IMR-90 (cell line): Measurements from ENCODE around the gene ZNF574. TPM values are rescaled to one million over a fixed set of nuclear protein-coding genes. Genes with fewer than 3 reads are reported as not detected.
A peak's percentile ranks its signal among the peaks of the same experiment; 100 is the strongest.

ENCODE experiments used
- ATAC-seq: fragments of 200-7000 bp; cut with Tn5 transposase; 2 replicates; pipeline ENCODE4 v1.9.1; 2020; ENCODE audit warnings: low read depth, mild to moderate bottlenecking, moderate library complexity
- BruUV-seq: library from RNA; stranded (reverse); fragments of 400-500 nt; replicated peaks from 2 replicates; lab custom pipeline; 2021; lab: Mats Ljungman, UMichigan
- CTCF ChIA-PET: fragments of 300-600 bp; formaldehyde crosslinking; extraction: SDS; loops from one replicate; lab custom pipeline; 2021; ENCODE audit warnings: antibody characterized with exemption; lab: Yijun Ruan, JAX
- POLR2A ChIA-PET: fragments of 300-600 bp; sonication (Branson Sonifier 250); formaldehyde crosslinking; loops from one replicate; lab custom pipeline; 2022; ENCODE audit warnings: antibody characterized with exemption; ENCODE audit not compliant: unreplicated experiment; lab: Charles Lee
- DNase-seq: peaks from one replicate; pipeline ENCODE4 v3.0.0; 2013
- H2AFZ ChIP-seq: replicated peaks from 2 replicates; pipeline ENCODE3; 2013; ENCODE audit warnings: low read length, mild to moderate bottlenecking; ENCODE audit not compliant: poor library complexity
- H2AK5ac ChIP-seq: 2 replicates; pipeline ENCODE4 v1.6.1; 2013; ENCODE audit warnings: low read depth, low read length, inconsistent platforms
- H2AK9ac ChIP-seq: replicated peaks from 2 replicates; pipeline ENCODE3; 2013; ENCODE audit warnings: mild to moderate bottlenecking, low read depth, low read length, moderate library complexity; ENCODE audit not compliant: poor library complexity
- H2BK120ac ChIP-seq: 2 replicates; pipeline ENCODE4 v1.6.1; 2013; ENCODE audit warnings: low read depth, low read length, inconsistent platforms
- H2BK15ac ChIP-seq: 3 replicates; pipeline ENCODE4 v1.6.1; 2013; ENCODE audit warnings: low read depth, low read length, inconsistent platforms
- H2BK20ac ChIP-seq: 2 replicates; pipeline ENCODE4 v1.6.1; 2013; ENCODE audit warnings: low read depth, mild to moderate bottlenecking, inconsistent platforms, low read length, moderate library complexity
- H2BK5ac ChIP-seq: 2 replicates; pipeline ENCODE4 v1.6.1; 2013; ENCODE audit warnings: mild to moderate bottlenecking, low read depth, low read length, inconsistent platforms; ENCODE audit not compliant: poor library complexity, severe bottlenecking
- H3K14ac ChIP-seq: replicated peaks from 2 replicates; pipeline ENCODE4 v1.6.1; 2013; ENCODE audit warnings: low read depth, low read length, inconsistent platforms
- H3K18ac ChIP-seq: 2 replicates; pipeline ENCODE4 v1.6.1; 2013; ENCODE audit warnings: low read depth, low read length, control low read depth
- H3K23ac ChIP-seq: 2 replicates; pipeline ENCODE4 v1.6.1; 2013; ENCODE audit warnings: low read depth, low read length, inconsistent platforms
- H3K27ac ChIP-seq: 2 replicates; pipeline ENCODE4 v1.5.1; 2013; ENCODE audit warnings: mild to moderate bottlenecking, control low read depth, low read length; ENCODE audit not compliant: insufficient read depth
- H3K27me3 ChIP-seq: 2 replicates; pipeline ENCODE4 v1.6.1; 2013; ENCODE audit warnings: low read length; ENCODE audit not compliant: control insufficient read depth, insufficient read depth
- H3K36me3 ChIP-seq: 2 replicates; pipeline ENCODE4 v1.6.1; 2013; ENCODE audit warnings: low read length, mixed read lengths; ENCODE audit not compliant: control insufficient read depth, insufficient read depth
- H3K4ac ChIP-seq: 2 replicates; pipeline ENCODE4 v1.6.1; 2013; ENCODE audit warnings: low read depth, low read length, inconsistent platforms
- H3K4me1 ChIP-seq: 2 replicates; pipeline ENCODE4 v1.6.1; 2013; ENCODE audit warnings: low read length, mixed read lengths; ENCODE audit not compliant: control insufficient read depth, insufficient read depth
- H3K4me2 ChIP-seq: 2 replicates; pipeline ENCODE4 v1.6.1; 2013; ENCODE audit warnings: low read depth, mild to moderate bottlenecking, control low read depth, low read length, moderate library complexity
- H3K4me3 ChIP-seq: 2 replicates; pipeline ENCODE4 v1.5.1; 2013; ENCODE audit warnings: low read depth, mild to moderate bottlenecking, control low read depth, low read length, moderate library complexity; ENCODE audit not compliant: insufficient read depth
- H3K56ac ChIP-seq: 2 replicates; pipeline ENCODE4 v1.6.1; 2013; ENCODE audit warnings: low read length, inconsistent platforms; ENCODE audit not compliant: insufficient read depth; ENCODE audit errors: extremely low read depth
- H3K79me1 ChIP-seq, 2 experiments: 2 replicates each; pipeline ENCODE4 v1.6.1; 2013; ENCODE audit warnings: low read length in 2 of 2, inconsistent platforms in 1 of 2, low read depth in 1 of 2
- H3K9ac ChIP-seq: 2 replicates; pipeline ENCODE4 v1.6.1; 2013; ENCODE audit warnings: low read depth, low read length, control low read depth
- H3K9me1 ChIP-seq: 2 replicates; pipeline ENCODE4 v1.6.1; 2013; ENCODE audit warnings: low read length, inconsistent platforms; ENCODE audit not compliant: insufficient read depth
- H3K9me3 ChIP-seq: 2 replicates; pipeline ENCODE4 v1.6.1; 2013; ENCODE audit warnings: low read length; ENCODE audit not compliant: control insufficient read depth, insufficient read depth
- H4K20me1 ChIP-seq: 2 replicates; pipeline ENCODE4 v1.6.1; 2013; ENCODE audit warnings: low read length, inconsistent platforms; ENCODE audit not compliant: insufficient read depth
- H4K5ac ChIP-seq: 2 replicates; pipeline ENCODE4 v1.6.1; 2013; ENCODE audit warnings: mild to moderate bottlenecking, low read depth, low read length, control low read depth
- H4K8ac ChIP-seq, 2 experiments: 2 replicates each; pipeline ENCODE4 v1.6.1; 2013; ENCODE audit warnings: low read depth in 2 of 2, low read length in 2 of 2, control low read depth in 1 of 2, inconsistent platforms in 1 of 2
- H4K91ac ChIP-seq: 2 replicates; pipeline ENCODE4 v1.6.1; 2013; ENCODE audit warnings: low read depth, low read length, inconsistent platforms; ENCODE audit not compliant: insufficient read depth
- MXI1 ChIP-seq: IDR thresholded peaks from 2 replicates; pipeline ENCODE4 v1.6.1; 2012; ENCODE audit warnings: low read depth, mild to moderate bottlenecking, low read length, moderate library complexity, borderline replicate concordance
- NFE2L2 ChIP-seq: fragments of 150-350 bp; IDR thresholded peaks from 2 replicates; pipeline ENCODE4 v1.6.1; 2016; ENCODE audit warnings: low read depth, mild to moderate bottlenecking, low read length
- POLR2A ChIP-seq: IDR thresholded peaks from 2 replicates; pipeline ENCODE4 v1.6.1; 2012; ENCODE audit warnings: mild to moderate bottlenecking, low read depth, low read length
- RFX5 ChIP-seq: IDR thresholded peaks from 2 replicates; pipeline ENCODE4 v1.8.0; 2012; ENCODE audit warnings: low read depth, mild to moderate bottlenecking, low read length, moderate library complexity
- SMC3 ChIP-seq: fragments of 150-350 bp; IDR thresholded peaks from 2 replicates; pipeline ENCODE4 v1.6.1; 2016; ENCODE audit warnings: low read depth, mild to moderate bottlenecking, antibody characterized with exemption, low read length, moderate library complexity
- WGBS, 2 experiments: methylation state at CpG; one replicate each; pipeline versions ENCODE4 v1.1.5 to v1.1.7; 2013; ENCODE audit warnings: missing lambda C conversion rate in 2 of 2; ENCODE audit not compliant: insufficient read length in 1 of 2; ENCODE audit errors: extremely low coverage in 2 of 2; 5-methylcytosine and 5-hydroxymethylcytosine counted together
- dilution Hi-C: fragments of 300-500 bp; cut with HindIII; formaldehyde crosslinking; loops from one replicate; pipeline ENCODE4 v1.14.3; 2018; ENCODE audit warnings: low sequenced_read_pairs; ENCODE audit not compliant: unreplicated experiment
- in situ Hi-C: fragments of 300-500 bp; cut with MboI; formaldehyde crosslinking; loops from 3 replicates; pipeline ENCODE4 v1.14.3; 2019; ENCODE audit warnings: low sequenced_read_pairs, inconsistent platforms, mixed read lengths
- intact Hi-C: fragments of 100-400 bp; cut with micrococcal nuclease; formaldehyde crosslinking; loops from 2 replicates; pipeline ENCODE4 v1.10.0; 2022
- polyA plus RNA-seq, 3 experiments: library from polyadenylated mRNA; depleted of rRNA; stranded (reverse); fragments of >200 nt; gene quantifications; 2 replicates each; pipeline ENCODE4 v1.2.3, GENCODE V29; 2012; ENCODE audit warnings: low replicate concordance in 1 of 3
- total RNA-seq: library from RNA; depleted of rRNA; stranded (reverse); fragments of >200 nt; gene quantifications from 2 replicates; pipeline ENCODE4 v1.2.3, GENCODE V29; 2012
- TF ChIP-seq, protein P1 (sequence below): fragments of 150-350 bp; IDR thresholded peaks from 2 replicates; pipeline ENCODE4 v1.6.1; 2017; ENCODE audit warnings: mild to moderate bottlenecking, antibody characterized with exemption, low read length, low read depth

ZNF574 gene
- total and polyA plus RNA-seq, 2 of the 4 experiments (the other 2 are of a cell fraction): 8.1 to 14.1 TPM

DNA sequence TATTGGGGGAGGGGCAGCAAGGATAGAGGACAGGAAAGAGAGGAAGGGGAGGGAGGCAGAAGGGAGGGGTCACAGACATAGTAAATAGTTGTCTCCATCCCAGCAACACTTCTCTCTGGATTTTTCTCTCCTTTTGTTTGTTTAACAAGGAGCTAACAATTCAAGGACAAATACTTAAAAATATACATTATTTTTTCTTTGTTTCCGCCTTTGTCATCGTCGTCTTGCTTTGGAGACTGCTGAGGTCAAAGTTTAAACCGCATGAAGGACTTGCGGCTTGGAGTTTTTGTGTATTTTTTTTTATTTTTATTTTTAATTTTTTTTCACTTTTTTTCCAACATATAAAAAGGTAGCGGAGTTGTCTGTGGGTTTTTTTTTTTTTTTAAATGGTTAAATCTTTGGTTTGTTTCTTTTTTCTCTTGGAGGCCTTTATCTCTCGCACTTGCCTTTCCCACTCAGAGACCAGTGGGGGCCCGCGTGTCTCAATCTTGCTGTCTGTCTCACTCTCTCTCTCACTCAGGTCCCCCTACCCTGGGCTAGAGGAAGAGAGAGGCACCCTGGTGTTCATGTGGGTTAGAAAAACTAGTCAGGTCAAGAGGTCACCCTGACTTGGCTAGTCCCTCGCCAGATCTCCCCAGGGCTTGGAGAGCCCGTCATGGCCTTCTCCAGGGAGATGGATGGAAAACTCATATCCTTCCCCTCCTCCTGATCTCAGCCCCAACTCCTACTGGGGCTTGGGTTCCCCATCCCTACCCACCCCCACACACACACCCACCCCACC is 11.0 kb downstream of the ZNF574 start:
- H3K4me2 ChIP-seq: no peak overlapping the region
- DNase-seq: no peak
- peak overlapping the region; percentile 10; the same call in 1 of the 2 replicates for H3K4ac ChIP-seq

More for the DNA sequence above, 11.0 kb downstream of the ZNF574 start:
- ChIA-PET CTCF (no interaction called here), POLR2A (no interaction called here)
- TF ChIP-seq RFX5 (no peak), SMC3 (no peak), MXI1 (no peak), POLR2A (no peak), NFE2L2 (no peak)
- TF ChIP-seq, protein P1, sequence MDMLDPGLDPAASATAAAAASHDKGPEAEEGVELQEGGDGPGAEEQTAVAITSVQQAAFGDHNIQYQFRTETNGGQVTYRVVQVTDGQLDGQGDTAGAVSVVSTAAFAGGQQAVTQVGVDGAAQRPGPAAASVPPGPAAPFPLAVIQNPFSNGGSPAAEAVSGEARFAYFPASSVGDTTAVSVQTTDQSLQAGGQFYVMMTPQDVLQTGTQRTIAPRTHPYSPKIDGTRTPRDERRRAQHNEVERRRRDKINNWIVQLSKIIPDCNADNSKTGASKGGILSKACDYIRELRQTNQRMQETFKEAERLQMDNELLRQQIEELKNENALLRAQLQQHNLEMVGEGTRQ: no peak
- no peak overlapping the region for H3K23ac ChIP-seq
- peaks cover 9 to 26% of the 10 kb centered on the region in 2 experiments for H3K79me1 ChIP-seq
- peaks cover 12% of the 10 kb centered on the region for H3K4me1 ChIP-seq
- no peak overlapping the region for H4K8ac ChIP-seq
- H2BK20ac ChIP-seq: no peak overlapping the region
- H2BK15ac ChIP-seq: no peak overlapping the region; the same call in 2 of the 3 replicates
- H3K4me3 ChIP-seq: no peak overlapping the region
- H4K5ac ChIP-seq: no peak overlapping the region
- no peak overlapping the region for H3K56ac ChIP-seq
- no peak overlapping the region for H2AFZ ChIP-seq
- H3K9me3 ChIP-seq: no peaks in the 10 kb centered on the region
- H3K9me1 ChIP-seq: peaks cover 10% of the 10 kb centered on the region
- H2BK5ac ChIP-seq: no peak overlapping the region
- peaks cover 8% of the 10 kb centered on the region; the same call in 1 of the 2 replicates for H4K20me1 ChIP-seq
- no peak for ATAC-seq
- in situ Hi-C loops: no loop called here
- dilution Hi-C loops: no loop called here
- peak overlapping the region; percentile 83 for H2AK5ac ChIP-seq
- no TSS peak for BruUV-seq
- peak overlapping the region; percentile 46; the same call in 1 of the 2 replicates for H2BK120ac ChIP-seq
- no peak overlapping the region for H3K27ac ChIP-seq
- no peak overlapping the region for H3K14ac ChIP-seq
- intact Hi-C loops: no loop called here
- no peak overlapping the region for H2AK9ac ChIP-seq
- no CpG with 5 or more reads among the region's 11 CpGs for WGBS, 2 experiments
- H4K91ac ChIP-seq: no peak overlapping the region
- no peak overlapping the region for H3K18ac ChIP-seq
- peaks cover 5% of the 10 kb centered on the region; the same call in 1 of the 2 replicates for H3K36me3 ChIP-seq
- no peaks in the 10 kb centered on the region for H3K27me3 ChIP-seq
- no peak overlapping the region for H3K9ac ChIP-seq
